Left lung (tissue), 10 donors: Measurements from ENCODE around the gene CHRDL2. TPM values are rescaled to one million over a fixed set of nuclear protein-coding genes. Genes with fewer than 3 reads are reported as not detected.
"Not testable (repeated sequence)": the region's sequence is repeated elsewhere in the genome, so short reads cannot be mapped to it uniquely, and the experiment has no call there.

Experiments used
- ATAC-seq: fragments of 200-7000 bp; cut with Tn5 transposase; one replicate; pipeline ENCODE4 v1.9.1; 2020; ENCODE audit warnings: moderate library complexity
- DNase-seq, 4 donors: peaks; one replicate each; pipeline ENCODE4 v3.0.0-alpha.2; 2013 to 2020
- H3K27ac ChIP-seq, 2 donors: fragments of 200-600 bp; sonication (generic) in 1 of 2; one replicate each; pipeline versions ENCODE4 v1.5.0 to v1.8.0; 2020 to 2021
- H3K27me3 ChIP-seq, 2 donors: fragments of 200-600 bp; sonication (generic) in 1 of 2; one replicate each; pipeline versions ENCODE4 v1.5.0 to v1.8.0; 2020 to 2021
- H3K36me3 ChIP-seq, 2 donors: fragments of 200-600 bp; sonication (generic) in 1 of 2; one replicate each; pipeline versions ENCODE4 v1.5.0 to v1.8.0; 2020 to 2021
- H3K4me1 ChIP-seq, 2 donors: fragments of 200-600 bp; one replicate each; pipeline ENCODE4 v1.8.0; 2021
- H3K4me3 ChIP-seq, 2 donors: fragments of 200-600 bp; sonication (generic) in 1 of 2; one replicate each; pipeline versions ENCODE4 v1.5.0 to v1.8.0; 2020 to 2021; ENCODE audit warnings: mild to moderate bottlenecking in 1 of 2
- H3K9me3 ChIP-seq, 2 donors: fragments of 200-600 bp; sonication (generic) in 1 of 2; one replicate each; pipeline versions ENCODE4 v1.5.0 to v1.8.0; 2020 to 2021
- intact Hi-C, 2 donors: fragments of 100-400 bp; cut with DNase I; formaldehyde crosslinking; loops; one replicate each; pipeline versions ENCODE4 v1.11.2 to v1.14.2; 2022
- polyA plus RNA-seq, 6 donors: library from polyadenylated mRNA; unstranded; fragments of 120-200 nt; gene quantifications; one replicate each; pipeline ENCODE4 v1.2.1, GENCODE V29; 2013; ENCODE audit not compliant: insufficient read length in 6 of 6
- total RNA-seq, 2 donors: library from RNA; stranded (reverse); fragmentation: NEBNext Ultra II Directional; extraction: Animal tissue kit (Norgen Biotek cat#: 25700); gene quantifications; one replicate each; pipeline ENCODE4 v1.2.1, GENCODE V29; 2021
- TF ChIP-seq, protein P1 (sequence below), 2 donors: fragments of 200-600 bp; sonication (generic) in 1 of 2; IDR thresholded peaks; one replicate each; pipeline versions ENCODE4 v1.5.0 to v1.8.0; 2021; ENCODE audit warnings: antibody characterized with exemption in 2 of 2
- donor health status: DM: no; HTN: yes; CAD: no.
- donor health status: DM: no; HTN: no; CAD: no.

Gene CHRDL2
- total and polyA plus RNA-seq, 8 donors: 0.48 to 5.2 (median 0.69) TPM

GRCh38 chr11:74671520-74672196, 59.6 kb downstream of the CHRDL2 start:
- TF ChIP-seq, protein P1, sequence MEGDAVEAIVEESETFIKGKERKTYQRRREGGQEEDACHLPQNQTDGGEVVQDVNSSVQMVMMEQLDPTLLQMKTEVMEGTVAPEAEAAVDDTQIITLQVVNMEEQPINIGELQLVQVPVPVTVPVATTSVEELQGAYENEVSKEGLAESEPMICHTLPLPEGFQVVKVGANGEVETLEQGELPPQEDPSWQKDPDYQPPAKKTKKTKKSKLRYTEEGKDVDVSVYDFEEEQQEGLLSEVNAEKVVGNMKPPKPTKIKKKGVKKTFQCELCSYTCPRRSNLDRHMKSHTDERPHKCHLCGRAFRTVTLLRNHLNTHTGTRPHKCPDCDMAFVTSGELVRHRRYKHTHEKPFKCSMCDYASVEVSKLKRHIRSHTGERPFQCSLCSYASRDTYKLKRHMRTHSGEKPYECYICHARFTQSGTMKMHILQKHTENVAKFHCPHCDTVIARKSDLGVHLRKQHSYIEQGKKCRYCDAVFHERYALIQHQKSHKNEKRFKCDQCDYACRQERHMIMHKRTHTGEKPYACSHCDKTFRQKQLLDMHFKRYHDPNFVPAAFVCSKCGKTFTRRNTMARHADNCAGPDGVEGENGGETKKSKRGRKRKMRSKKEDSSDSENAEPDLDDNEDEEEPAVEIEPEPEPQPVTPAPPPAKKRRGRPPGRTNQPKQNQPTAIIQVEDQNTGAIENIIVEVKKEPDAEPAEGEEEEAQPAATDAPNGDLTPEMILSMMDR (IDR thresholded peaks at IDR 0.05): no peak
- intact Hi-C loops: no loop called here
- H3K27ac ChIP-seq: no peak overlapping the region
- H3K9me3 ChIP-seq: no peaks in the 10 kb centered on the region
- no peaks in the 10 kb centered on the region for H3K36me3 ChIP-seq
- peaks cover 0 to 3% of the 10 kb centered on the region in 2 donors for H3K4me1 ChIP-seq
- DNase-seq (no peak), ATAC-seq (no peak)
- no peak overlapping the region for H3K4me3 ChIP-seq
- no peaks in the 10 kb centered on the region for H3K27me3 ChIP-seq

DNA sequence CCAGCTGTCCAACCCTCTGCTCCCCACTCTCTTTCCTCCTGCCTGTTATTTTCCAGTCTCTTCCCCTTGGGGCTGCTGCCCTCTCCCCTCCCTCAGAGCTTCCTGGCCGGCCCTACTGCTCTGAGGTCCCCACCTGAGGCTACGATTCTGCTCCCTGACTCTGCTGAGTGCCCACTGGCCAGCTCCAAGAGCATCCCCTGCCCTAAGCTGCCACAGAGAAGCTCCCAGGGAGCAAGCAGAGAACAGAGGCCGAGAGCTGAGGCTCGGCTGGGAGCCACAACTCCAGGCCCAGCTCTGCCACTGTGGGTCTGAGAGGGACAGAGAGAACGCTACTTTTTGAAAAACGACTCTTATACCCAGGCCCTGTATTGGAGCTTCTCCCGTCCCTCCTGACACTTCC, 61.1 kb downstream of the CHRDL2 start:
- intact Hi-C loops: no loop called here
- H3K9me3 ChIP-seq: no peaks in the 10 kb centered on the region
- H3K4me3 ChIP-seq: no peak overlapping the region
- TF ChIP-seq, protein P1 (IDR thresholded peaks at IDR 0.05): no peak
- H3K27ac ChIP-seq: no peak overlapping the region
- no peak for ATAC-seq
- no peaks in the 10 kb centered on the region for H3K27me3 ChIP-seq
- no peak for DNase-seq
- H3K36me3 ChIP-seq: no peaks in the 10 kb centered on the region
- peaks cover 0 to 3% of the 10 kb centered on the region in 2 donors for H3K4me1 ChIP-seq

GRCh38 chr11:74669211-74670160, 61.7 kb downstream of the CHRDL2 start:
- no peaks in the 10 kb centered on the region for H3K9me3 ChIP-seq
- peaks cover 0 to 3% of the 10 kb centered on the region in 2 donors for H3K4me1 ChIP-seq
- H3K27me3 ChIP-seq: no peaks in the 10 kb centered on the region
- intact Hi-C loops: no loop called here
- DNase-seq (no peak), ATAC-seq (no peak)
- no peak overlapping the region for H3K27ac ChIP-seq
- H3K36me3 ChIP-seq: no peaks in the 10 kb centered on the region
- TF ChIP-seq, protein P1 (IDR thresholded peaks at IDR 0.05): no peak
- H3K4me3 ChIP-seq: no peak overlapping the region

- Histone ChIP-seq H3K9me3 (peaks cover 0 to 5% of the 10 kb centered on the region in 2 donors), H3K4me1 (no peaks in the 10 kb centered on the region), H3K36me3 (peaks cover 0 to 12% of the 10 kb centered on the region in 2 donors), H3K4me3 (no peak overlapping the region), H3K27ac (no peak overlapping the region), H3K27me3 (no peaks in the 10 kb centered on the region)
- ATAC-seq: no peak
- TF ChIP-seq, protein P1 (IDR thresholded peaks at IDR 0.05): no peak
- no peak for DNase-seq
- intact Hi-C loops: no loop called here
Observed at GRCh38 chr11:74663315-74663714, 67.9 kb downstream of the CHRDL2 start.

- TF ChIP-seq, protein P1 (IDR thresholded peaks at IDR 0.05): no peak
- Histone ChIP-seq H3K27ac (no peak overlapping the region), H3K4me1 (no peaks in the 10 kb centered on the region), H3K36me3 (peaks cover 0 to 12% of the 10 kb centered on the region in 2 donors), H3K4me3 (no peak overlapping the region), H3K9me3 (peaks cover 0 to 5% of the 10 kb centered on the region in 2 donors), H3K27me3 (no peaks in the 10 kb centered on the region)
- ATAC-seq (no peak), DNase-seq (no peak)
- intact Hi-C loops: no loop called here
Observed at GRCh38 chr11:74662487-74663103, 68.6 kb downstream of the CHRDL2 start.

GRCh38 chr11:74659124-74659523, 72.1 kb downstream of the CHRDL2 start:
- H3K4me3 ChIP-seq, ATAC-seq, DNase-seq, H3K27me3 ChIP-seq, H3K9me3 ChIP-seq, H3K27ac ChIP-seq, intact Hi-C loops, H3K4me1 ChIP-seq: not testable (repeated sequence)
- peaks cover 0 to 12% of the 10 kb centered on the region in 2 donors for H3K36me3 ChIP-seq
